ENCODE data around the gene BHLHE23. TPM values are rescaled to one million over a fixed set of nuclear protein-coding genes. Genes with fewer than 3 reads are reported as not detected.

Gene BHLHE23
- total RNA-seq: not detected

- in situ Hi-C loops (cut with MboI; ENCODE audit: low sequenced_read_pairs in 4 of 4) (loop anchor here in 1 of 4 donors (25.0 kb wide), 1 partner anchor 119 kb away; no protein-coding TSS in a partner anchor), intact Hi-C loops (cut with DNase I; ENCODE audit: low total_unique reads) (no loop called here)
- H3K4me3 ChIP-seq: no peak within 1 kb of the TSS
- no peak for DNase-seq
- peaks cover 5 to 7% of the 10 kb centered on the region in 2 donors for H3K4me1 ChIP-seq
- no peaks in the 10 kb centered on the region for H3K9me3 ChIP-seq
- no peaks in the 10 kb centered on the region for H3K36me3 ChIP-seq
- TF ChIP-seq CTCF (IDR thresholded peaks at IDR 0.05 in 4 of 5, conservative IDR thresholded peaks at IDR 0.05 in 1 of 5) (no peak), POLR2A (IDR thresholded peaks at IDR 0.05) (no peak)
- peaks cover 83 to 93% (median 90%) of the 10 kb centered on the region in 3 donors for H3K27me3 ChIP-seq
- ATAC-seq: no peak
- H3K27ac ChIP-seq: no peak within 1 kb of the TSS
Measured at GRCh38 chr20:63006540-63007359, at the start of gene BHLHE23. Gene BHLHE23 (minus strand): TSS chr20:63006964. CDS start chr20:63006774, 190 bp downstream.

- DNase-seq (peak in 1 of 2 donors; percentile 9), ATAC-seq (no peak)
- Histone ChIP-seq H3K36me3 (no peaks in the 10 kb centered on the region), H3K4me3 (no peak overlapping the region), H3K27me3 (peaks cover 39 to 52% (median 40%) of the 10 kb centered on the region in 3 donors), H3K4me1 (peaks cover 0 to 7% of the 10 kb centered on the region in 2 donors), H3K27ac (no peak overlapping the region), H3K9me3 (no peaks in the 10 kb centered on the region)
- in situ Hi-C loops (cut with MboI; ENCODE audit: low sequenced_read_pairs in 4 of 4): no loop called here
- TF ChIP-seq CTCF (IDR thresholded peaks at IDR 0.05 in 4 of 5, conservative IDR thresholded peaks at IDR 0.05 in 1 of 5) (no peak), POLR2A (IDR thresholded peaks at IDR 0.05) (no peak)
- intact Hi-C loops (cut with DNase I; ENCODE audit: low total_unique reads): no loop called here
Measured at GRCh38 chr20:63055575-63056235, 48.9 kb upstream of the BHLHE23 start.

- peaks cover 35 to 50% (median 35%) of the 10 kb centered on the region in 3 donors for H3K27me3 ChIP-seq
- H3K4me1 ChIP-seq: peaks cover 0 to 7% of the 10 kb centered on the region in 2 donors
- no peaks in the 10 kb centered on the region for H3K9me3 ChIP-seq
- no peak overlapping the region for H3K4me3 ChIP-seq
- H3K27ac ChIP-seq: no peak overlapping the region
- in situ Hi-C loops (cut with MboI; ENCODE audit: low sequenced_read_pairs in 4 of 4): no loop called here
- DNase-seq: no peak
- H3K36me3 ChIP-seq: no peaks in the 10 kb centered on the region
- intact Hi-C loops (cut with DNase I; ENCODE audit: low total_unique reads): no loop called here
- no peak for ATAC-seq
- TF ChIP-seq POLR2A (IDR thresholded peaks at IDR 0.05) (no peak), CTCF (IDR thresholded peaks at IDR 0.05 in 4 of 5, conservative IDR thresholded peaks at IDR 0.05 in 1 of 5) (no peak)
Measured at GRCh38 chr20:63054681-63055240, 48.0 kb upstream of the BHLHE23 start.

GRCh38 chr20:63054103-63054474, 47.3 kb upstream of the BHLHE23 start:
- H3K4me1 ChIP-seq: peaks cover 0 to 7% of the 10 kb centered on the region in 2 donors
- peaks cover 29 to 49% (median 29%) of the 10 kb centered on the region in 3 donors for H3K27me3 ChIP-seq
- no peaks in the 10 kb centered on the region for H3K9me3 ChIP-seq
- ATAC-seq: no peak
- in situ Hi-C loops (cut with MboI; ENCODE audit: low sequenced_read_pairs in 4 of 4): no loop called here
- H3K36me3 ChIP-seq: no peaks in the 10 kb centered on the region
- no peak for DNase-seq
- intact Hi-C loops (cut with DNase I; ENCODE audit: low total_unique reads): no loop called here
- no peak overlapping the region for H3K4me3 ChIP-seq
- TF ChIP-seq CTCF (IDR thresholded peaks at IDR 0.05 in 4 of 5, conservative IDR thresholded peaks at IDR 0.05 in 1 of 5): no peak
- TF ChIP-seq POLR2A (IDR thresholded peaks at IDR 0.05): no peak
- H3K27ac ChIP-seq: no peak overlapping the region

Measured in gastrocnemius medialis (tissue), 4 donors.